Raji (cell line): ENCODE results near the gene CD4.

ENCODE experiments used
- POLR2A ChIP-seq: IDR thresholded peaks from 2 replicates; pipeline ENCODE4 v1.6.1; 2011; ENCODE audit warnings: low read depth, low read length, control low read depth; ENCODE audit not compliant: insufficient read depth

Gene CD4

DNA sequence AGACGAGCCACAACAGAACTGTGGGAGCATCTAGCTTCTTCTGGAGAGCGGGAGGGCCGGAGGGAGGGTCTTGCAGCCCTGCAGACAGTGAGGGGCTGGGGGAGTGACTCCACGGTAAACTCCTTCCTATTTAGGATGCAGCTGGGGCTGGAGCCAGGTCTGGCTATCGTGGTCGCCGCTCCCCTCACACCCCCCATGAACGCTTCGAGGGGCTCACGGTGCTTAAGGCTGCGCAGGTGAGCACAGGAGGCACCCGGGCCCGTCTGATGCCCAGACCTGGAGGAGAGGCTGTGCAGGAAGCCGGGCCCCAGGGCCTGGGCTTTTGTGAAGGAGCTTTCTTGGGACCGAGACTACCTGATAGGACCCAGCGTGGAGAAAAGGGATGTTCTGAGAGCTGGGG lies 47.5 kb downstream of the CD4 start:
- TF ChIP-seq POLR2A: no peak

DNA sequence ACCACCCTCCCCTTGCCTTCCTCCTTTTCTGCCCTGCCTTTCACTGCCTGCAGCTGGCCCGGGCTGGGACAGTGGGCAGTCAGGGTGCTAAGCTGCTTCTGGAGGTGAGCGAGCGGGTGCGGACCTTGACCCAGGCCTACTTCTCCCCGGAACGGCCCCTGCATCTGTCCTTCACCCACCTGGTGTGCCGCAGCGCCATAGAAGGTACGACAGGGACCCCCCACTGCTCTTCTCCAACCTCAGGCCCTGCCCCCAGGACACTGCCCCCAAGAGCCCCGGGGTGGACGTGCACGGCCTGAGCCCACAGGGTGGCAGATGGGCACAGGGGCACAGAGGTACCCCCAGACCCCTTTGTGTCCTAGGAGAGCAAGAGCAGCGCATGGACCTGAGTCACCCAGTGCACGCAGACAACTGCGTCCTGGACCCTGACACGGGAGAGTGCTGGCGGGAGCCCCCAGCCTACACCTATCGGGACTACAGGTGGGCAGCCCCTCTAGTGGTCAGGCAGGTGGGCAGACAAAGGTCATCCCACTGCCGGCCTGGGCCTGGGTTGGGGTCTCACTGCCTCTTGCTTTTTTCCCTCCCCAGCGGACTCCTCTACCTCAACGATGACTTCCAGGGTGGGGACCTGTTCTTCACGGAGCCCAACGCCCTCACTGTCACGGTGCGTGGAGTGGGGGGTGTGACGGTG lies 48.2 kb downstream of the CD4 start:
- no peak for TF ChIP-seq POLR2A

DNA sequence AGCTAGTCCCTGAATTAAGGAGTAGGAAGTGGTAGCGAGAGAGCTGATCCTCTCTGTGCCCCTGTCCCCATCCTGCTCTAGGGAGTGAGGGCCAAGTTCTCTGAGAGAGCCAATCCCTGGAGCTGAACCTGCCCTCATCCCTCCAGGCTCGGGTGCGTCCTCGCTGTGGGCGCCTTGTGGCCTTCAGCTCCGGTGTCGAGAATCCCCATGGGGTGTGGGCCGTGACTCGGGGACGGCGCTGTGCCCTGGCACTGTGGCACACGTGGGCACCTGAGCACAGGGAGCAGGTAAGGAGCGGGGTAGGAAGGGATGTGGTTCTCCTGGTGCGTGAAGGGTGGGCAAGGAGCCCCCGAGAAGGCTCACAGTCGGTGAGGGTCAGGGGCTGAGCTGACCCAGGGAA lies 49.5 kb downstream of the CD4 start:
- TF ChIP-seq POLR2A: no peak

DNA sequence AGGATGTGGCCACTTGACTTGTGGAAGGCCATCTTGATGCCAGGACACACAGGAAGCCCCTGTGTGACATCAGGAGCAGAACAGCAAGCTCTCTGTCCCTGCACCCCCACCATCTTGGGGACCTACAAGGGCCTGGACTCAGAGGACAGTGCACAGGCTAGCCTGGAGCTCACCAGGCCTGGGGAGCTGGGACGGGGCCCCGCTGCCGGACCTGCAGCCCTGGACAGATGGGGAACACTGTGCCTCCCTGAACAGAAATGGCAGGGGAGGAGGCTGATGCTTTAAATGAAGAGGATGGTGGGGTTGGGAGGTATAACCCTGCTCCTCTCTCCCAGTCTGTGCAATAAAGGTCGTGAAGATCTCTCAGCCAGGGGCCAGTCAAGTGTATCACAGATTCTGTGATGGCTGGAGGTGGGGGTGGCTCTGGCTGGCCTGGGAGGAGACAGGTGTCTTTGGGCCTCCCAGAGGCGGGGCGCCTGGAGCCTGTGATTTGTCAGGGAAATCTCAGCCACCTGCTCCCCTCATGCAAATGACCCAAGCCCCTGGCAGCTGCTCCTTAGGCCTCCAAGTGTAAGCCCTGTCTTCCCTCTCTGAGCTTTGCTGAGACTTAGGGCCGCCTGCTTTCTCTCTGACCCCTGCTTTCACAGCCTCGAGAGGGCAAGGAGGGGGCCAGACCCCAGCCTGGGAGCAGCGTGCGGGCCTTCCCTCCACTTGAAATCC lies 50.3 kb downstream of the CD4 start:
- TF ChIP-seq POLR2A: peak; percentile 92

DNA sequence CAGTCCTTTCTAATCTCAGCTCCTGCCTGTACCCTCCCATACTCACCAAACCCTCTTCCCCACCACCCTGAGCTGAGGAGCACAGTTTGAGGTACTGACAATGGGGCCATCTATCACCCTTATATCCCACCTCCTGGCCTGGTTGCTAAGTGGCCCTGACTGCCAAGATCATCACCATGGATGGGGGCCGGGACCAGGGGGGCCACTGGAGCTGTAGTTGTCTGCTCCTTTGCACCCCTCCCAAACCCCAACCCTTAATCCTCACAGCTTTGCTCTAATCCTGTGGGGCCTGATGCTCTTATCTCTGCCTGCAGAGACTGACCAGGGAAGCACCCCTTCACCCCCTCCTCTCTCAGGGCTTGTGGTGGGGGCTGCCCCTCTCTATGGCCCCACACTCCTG lies 51.0 kb downstream of the CD4 start:
- TF ChIP-seq POLR2A: no peak

DNA sequence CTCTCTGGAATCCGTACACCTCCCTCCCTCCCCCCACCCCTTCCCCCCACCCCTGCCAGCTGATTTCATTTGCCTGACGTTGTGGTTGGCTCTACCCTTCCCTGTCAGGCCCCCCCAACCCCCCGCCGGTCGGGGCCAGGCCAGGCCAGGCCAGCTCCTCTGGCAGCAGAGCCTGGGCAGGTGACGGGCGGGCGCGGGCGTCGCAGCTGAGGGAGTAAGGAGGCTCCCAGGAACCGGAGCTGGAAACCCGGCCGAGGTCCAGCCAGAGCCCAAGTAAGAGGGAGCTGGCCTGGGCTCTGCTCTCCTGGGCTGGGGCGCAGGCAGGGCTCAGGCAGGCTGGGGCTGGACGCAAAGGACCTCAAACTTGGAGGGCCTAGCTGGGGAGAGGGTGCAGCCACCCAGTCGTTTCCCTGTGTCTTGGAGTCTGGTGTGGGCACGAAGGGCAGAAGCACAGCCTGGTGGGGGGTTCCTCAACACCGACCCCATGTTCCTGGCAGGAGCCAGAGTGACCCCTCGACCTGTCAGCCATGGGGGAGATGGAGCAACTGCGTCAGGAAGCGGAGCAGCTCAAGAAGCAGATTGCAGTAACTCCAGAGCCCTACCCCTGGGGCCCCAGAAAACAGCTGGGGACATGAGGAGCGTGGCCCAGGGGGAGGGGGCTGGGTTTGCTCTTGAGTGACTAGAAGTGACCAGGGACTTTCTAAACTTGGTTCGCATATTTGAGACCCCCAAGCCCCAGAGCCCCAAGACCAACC lies 51.6 kb downstream of the CD4 start, which contains the start of gene GNB3:
Gene GNB3, plus strand, starts transcription at position 165 of the 755 bp plus-strand sequence. Its CDS starts 363 bp downstream, at position 528.
- TF ChIP-seq POLR2A: no peak

DNA sequence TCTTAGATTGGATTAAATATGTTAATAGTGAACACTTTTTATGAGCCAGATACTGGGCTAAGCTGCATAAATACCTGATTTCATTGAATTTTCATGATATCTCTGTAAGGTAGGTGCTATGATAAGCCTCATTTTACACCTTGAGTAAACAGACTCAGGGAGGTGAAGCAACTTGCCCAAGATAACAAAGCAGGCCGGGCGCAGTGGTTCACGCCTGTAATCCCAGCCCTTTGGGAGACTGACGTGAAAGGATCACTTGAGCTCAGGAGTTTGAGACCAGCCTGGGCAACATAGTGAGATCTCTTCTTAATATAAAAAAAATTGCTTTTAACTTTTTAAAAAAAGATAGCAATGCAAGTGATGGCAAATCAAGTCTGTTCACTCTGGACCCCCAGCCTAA lies 52.7 kb downstream of the CD4 start:
- TF ChIP-seq POLR2A: no peak

DNA sequence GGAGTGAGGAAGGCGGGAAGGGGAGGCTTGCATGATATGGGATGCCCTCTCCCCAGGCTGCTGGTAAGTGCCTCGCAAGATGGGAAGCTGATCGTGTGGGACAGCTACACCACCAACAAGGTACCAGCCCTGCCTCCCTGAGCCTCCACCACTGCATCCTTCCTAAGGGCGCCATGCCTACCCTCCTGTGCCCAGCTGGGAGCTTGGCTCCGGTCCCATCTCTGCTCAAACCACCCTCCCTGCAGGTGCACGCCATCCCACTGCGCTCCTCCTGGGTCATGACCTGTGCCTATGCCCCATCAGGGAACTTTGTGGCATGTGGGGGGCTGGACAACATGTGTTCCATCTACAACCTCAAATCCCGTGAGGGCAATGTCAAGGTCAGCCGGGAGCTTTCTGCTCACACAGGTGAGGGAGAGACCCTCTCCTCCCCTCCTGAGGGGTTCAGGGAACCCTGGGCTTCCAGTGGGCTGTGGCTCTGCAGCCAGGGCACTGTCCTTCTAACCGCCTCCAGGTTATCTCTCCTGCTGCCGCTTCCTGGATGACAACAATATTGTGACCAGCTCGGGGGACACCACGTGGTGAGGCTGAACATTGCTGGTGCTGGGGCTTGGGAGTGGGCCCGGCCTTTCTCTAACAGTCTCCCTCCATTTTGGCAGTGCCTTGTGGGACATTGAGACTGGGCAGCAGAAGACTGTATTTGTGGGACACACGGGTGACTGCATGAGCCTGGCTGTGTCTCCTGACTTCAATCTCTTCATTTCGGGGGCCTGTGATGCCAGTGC lies 54.0 kb downstream of the CD4 start:
- no peak for TF ChIP-seq POLR2A

DNA sequence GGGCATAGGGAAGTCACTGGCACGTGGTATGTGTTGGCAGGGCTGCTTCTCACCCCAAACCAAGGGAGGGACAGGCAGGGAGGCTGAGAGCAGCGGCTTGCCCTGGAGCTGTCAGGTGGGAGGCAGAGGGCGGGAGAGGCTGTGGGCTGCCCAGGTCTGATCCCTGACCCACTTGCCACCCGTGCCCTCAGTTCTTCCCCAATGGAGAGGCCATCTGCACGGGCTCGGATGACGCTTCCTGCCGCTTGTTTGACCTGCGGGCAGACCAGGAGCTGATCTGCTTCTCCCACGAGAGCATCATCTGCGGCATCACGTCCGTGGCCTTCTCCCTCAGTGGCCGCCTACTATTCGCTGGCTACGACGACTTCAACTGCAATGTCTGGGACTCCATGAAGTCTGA lies 56.1 kb downstream of the CD4 start:
- TF ChIP-seq POLR2A: no peak

DNA sequence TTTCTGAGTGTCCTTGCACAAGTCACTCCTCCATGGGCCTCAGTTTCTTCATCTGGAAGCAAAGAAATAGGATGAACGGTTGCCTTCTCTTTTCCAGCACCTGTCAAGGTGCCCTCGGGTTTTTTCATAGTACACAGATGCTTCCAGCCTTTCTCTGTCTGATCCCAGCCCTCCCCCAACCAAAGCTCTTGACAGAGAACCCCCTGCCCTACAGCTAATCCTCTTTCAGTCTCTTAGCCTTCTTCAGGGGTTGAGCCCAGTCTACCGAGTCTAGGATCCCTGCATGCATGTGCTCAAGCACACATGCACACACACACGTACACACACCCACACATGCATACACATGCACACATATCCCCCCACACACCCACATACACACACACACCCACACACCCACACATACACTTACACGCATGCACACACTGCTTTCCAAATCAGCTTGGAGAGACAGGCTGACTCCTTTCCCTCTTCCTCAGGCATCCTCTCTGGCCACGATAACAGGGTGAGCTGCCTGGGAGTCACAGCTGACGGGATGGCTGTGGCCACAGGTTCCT lies 57.1 kb downstream of the CD4 start:
- 0 out of 2 replicates have a peak, but pooled peaks have one; percentile 26 for TF ChIP-seq POLR2A

DNA sequence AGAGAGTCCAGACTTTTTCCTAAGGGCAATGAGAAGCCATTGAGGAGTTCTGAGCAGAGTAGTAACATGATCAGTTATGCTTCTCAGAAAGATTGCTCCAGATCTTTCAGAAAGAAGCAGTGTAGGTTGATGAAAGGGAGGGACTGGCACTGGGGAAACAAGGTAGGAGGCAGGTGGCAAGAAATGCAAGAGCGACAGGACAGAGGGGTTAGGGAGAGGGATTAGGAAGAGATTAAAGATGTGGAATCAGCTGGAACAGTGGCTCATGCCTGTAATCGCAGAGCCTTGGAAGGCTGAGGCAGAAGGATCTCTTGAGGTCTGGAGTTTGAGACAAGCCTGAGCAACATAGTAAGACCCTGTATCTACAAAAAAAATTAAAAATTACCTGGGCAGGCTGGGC lies 58.3 kb downstream of the CD4 start:
- TF ChIP-seq POLR2A: no peak

DNA sequence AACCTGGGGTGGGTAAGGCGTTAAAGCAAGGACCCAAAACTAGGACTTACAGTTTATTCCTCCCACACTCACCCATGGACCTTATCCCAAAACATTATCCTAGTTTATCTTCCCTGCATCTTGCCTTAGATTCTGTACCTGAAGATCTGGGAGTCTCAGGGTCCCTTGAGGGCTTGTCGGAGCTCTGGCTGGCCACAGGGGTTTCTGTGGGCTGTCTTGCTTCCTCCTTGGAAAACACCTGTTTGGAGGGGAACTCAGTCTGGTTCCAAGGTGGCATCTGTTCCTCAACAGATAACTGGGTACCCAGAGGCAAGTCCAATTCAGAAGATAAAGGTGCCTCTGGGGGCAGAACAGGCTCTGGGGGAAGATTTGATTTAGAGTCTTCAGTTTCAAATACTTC lies 60.1 kb downstream of the CD4 start:
- TF ChIP-seq POLR2A: no peak

DNA sequence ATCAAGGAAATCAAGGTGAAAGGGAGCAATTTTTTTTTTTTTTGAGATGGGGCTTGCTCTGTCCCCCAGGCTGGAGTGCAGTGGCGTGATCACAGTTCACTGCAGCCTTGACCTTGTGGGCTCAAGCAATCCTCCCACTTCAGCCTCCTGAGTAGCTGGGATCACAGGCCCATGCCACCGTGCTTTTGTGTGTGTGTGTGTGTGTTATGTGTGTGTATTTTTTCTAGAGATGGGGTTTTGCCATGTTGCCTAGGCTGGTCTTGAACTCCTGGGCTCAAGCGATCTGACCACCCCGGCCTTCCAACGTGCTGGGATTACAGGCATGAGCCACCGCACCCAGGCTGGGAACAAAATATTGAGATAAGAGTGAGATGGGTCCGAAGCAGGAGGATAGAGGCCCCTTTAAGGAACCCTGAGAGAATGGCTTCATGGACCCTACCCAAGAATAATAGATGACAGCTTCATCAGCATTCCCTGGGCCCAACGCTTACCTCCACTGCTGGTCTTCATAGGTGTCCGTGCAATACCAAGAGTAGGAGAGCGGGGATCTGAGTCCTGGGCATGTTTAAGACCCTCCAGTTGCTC lies 60.7 kb downstream of the CD4 start:
- TF ChIP-seq POLR2A: no peak

DNA sequence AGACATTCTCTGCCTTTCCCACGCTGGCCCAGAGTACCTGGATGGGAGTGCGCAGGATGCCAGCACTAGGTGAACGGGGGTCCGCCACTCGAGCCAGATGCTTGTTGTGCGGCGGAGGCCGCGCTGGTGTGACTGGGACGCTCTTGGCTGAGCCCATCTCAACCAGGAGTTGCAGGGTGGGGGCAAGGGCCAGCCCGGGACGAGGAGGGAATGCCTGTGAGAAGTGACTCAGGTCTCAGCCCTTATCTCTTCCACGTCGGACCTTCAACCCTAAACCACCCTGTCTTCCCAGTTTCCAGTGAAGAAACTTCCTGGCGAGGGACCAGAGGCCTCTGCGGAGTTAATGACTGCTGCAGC lies 61.4 kb downstream of the CD4 start:
- no peak for TF ChIP-seq POLR2A
